ENCODE results near the gene DIPK1C. TPM values are rescaled to one million over a fixed set of nuclear protein-coding genes. Genes with fewer than 3 reads are reported as not detected.

The DIPK1C gene
- total RNA-seq, 4 donors from 2014 or later, result 0.17 to 0.50 (median 0.45) TPM; not detected in 1

DNA sequence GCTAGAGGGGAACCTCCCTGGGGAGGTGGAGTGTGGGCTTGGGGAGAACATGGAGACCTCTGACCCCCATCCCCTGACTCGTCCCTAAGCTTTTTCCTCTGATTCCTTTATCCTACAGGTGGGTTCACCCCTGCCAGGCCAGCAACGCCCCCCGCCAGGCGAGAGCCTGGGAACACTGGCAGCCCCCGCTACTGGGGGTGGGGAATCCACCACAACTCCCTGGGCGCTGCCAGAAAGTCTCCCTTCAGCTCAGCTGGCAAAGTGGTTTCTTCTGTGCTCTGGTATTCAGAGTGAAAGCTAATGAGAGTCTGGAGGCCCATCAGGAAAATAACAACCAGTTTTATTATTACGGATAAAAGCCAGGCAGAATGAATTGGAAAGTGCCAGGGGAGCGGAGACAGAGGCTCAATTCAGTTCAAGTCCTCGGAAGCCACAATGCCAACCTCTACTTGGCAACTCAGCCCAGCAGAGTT, 2.8 kb downstream of the DIPK1C start:
- no peak overlapping the region for H3K4me3 ChIP-seq
- intact Hi-C loops (cut with DNase I), result no loop called here
- no peak overlapping the region for H3K27ac ChIP-seq (replicated peaks in 1 of 4)
- no peaks in the 10 kb centered on the region for H3K9me3 ChIP-seq
- 91% methylated on average over 8 of the region's 9 CpGs for WGBS
- H3K27me3 ChIP-seq, result peaks cover 0 to 60% (median 5%) of the 10 kb centered on the region in 4 donors
- H3K36me3 ChIP-seq, result no peaks in the 10 kb centered on the region
- peaks cover 17 to 41% (median 23%) of the 10 kb centered on the region in 4 donors for H3K4me1 ChIP-seq
- no peak for TF ChIP-seq POLR2A (IDR thresholded peaks at IDR 0.05; ENCODE audit: low read depth)
- no peak for DNase-seq (ENCODE audit: extremely low spot score)

DNA sequence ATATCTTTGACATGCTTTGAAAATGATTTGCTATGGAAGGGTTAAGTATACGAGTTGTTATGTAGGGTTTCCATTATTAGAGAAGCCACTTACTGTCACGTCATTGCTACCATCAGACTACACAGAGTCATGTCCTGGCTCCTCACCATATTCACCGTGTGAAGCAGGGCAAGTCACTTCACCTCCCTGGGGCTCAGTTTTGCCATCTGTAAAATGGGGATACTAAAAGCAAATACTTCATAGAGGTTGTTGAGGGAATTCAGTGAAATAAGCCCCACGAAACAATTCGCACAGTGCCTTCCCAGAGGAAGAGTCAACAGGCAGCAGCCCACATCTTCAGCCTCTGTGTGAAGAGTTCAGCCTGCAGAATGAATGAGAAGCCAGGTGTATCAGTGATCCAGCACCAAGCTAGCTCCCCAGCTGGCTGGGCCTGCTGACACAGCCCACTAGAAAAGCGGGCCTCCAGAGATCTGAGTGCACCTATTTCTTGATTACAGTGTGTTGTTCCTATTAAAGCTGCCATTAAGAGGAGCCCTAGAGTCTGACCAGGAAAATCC, 3.4 kb downstream of the DIPK1C start:
- Histone ChIP-seq H3K27ac (replicated peaks in 1 of 4) (no peak overlapping the region), H3K4me3 (no peak overlapping the region), H3K27me3 (peaks cover 0 to 59% (median 5%) of the 10 kb centered on the region in 4 donors), H3K4me1 (peaks cover 17 to 39% (median 23%) of the 10 kb centered on the region in 4 donors), H3K9me3 (no peaks in the 10 kb centered on the region), H3K36me3 (no peaks in the 10 kb centered on the region)
- intact Hi-C loops (cut with DNase I), result no loop called here
- WGBS, result 88% methylated on average over 6 of the region's 6 CpGs
- DNase-seq (ENCODE audit: extremely low spot score), result no peak
- TF ChIP-seq POLR2AphosphoS5 (IDR thresholded peaks at IDR 0.05) (no peak), POLR2A (IDR thresholded peaks at IDR 0.05; ENCODE audit: low read depth) (no peak), EP300 (IDR thresholded peaks at IDR 0.05) (no peak)
- TF ChIP-seq, protein P1, sequence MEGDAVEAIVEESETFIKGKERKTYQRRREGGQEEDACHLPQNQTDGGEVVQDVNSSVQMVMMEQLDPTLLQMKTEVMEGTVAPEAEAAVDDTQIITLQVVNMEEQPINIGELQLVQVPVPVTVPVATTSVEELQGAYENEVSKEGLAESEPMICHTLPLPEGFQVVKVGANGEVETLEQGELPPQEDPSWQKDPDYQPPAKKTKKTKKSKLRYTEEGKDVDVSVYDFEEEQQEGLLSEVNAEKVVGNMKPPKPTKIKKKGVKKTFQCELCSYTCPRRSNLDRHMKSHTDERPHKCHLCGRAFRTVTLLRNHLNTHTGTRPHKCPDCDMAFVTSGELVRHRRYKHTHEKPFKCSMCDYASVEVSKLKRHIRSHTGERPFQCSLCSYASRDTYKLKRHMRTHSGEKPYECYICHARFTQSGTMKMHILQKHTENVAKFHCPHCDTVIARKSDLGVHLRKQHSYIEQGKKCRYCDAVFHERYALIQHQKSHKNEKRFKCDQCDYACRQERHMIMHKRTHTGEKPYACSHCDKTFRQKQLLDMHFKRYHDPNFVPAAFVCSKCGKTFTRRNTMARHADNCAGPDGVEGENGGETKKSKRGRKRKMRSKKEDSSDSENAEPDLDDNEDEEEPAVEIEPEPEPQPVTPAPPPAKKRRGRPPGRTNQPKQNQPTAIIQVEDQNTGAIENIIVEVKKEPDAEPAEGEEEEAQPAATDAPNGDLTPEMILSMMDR (IDR thresholded peaks at IDR 0.05), result no peak

DNA sequence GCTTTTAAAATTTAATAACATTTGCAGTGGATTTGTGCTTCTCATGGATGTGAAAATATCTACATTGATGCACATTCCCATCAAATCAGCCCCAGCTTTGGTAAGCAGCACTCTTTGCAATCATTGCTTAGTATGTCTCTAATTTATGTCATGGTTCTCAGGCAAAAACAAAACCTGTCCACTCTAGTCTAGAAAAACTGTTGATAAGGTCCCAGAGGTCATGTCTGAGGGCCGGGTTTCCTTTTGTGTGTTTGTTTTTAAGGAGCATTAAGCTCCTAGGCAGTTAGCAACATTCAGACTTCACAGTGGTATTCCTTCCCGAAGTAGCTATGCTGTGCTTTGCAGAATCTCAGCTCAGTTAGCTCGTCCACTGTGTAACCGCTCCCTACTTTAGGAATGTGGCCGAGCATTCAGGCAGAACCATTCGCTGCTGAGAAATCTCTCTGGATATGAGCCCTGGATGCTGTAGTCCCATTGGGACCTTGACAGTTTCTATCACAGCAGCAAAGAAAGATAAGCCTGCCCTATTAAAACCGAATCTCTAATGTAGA, 4.0 kb downstream of the DIPK1C start:
- TF ChIP-seq POLR2AphosphoS5 (IDR thresholded peaks at IDR 0.05) (no peak), POLR2A (IDR thresholded peaks at IDR 0.05; ENCODE audit: low read depth) (no peak), EP300 (IDR thresholded peaks at IDR 0.05) (no peak)
- TF ChIP-seq, protein P1 (IDR thresholded peaks at IDR 0.05), result no peak
- intact Hi-C loops (cut with DNase I), result no loop called here
- Histone ChIP-seq H3K4me3 (no peak overlapping the region), H3K27me3 (peaks cover 0 to 53% (median 4%) of the 10 kb centered on the region in 4 donors), H3K27ac (replicated peaks in 1 of 4) (no peak overlapping the region), H3K9me3 (no peaks in the 10 kb centered on the region), H3K4me1 (peaks cover 17 to 34% (median 22%) of the 10 kb centered on the region in 4 donors), H3K36me3 (no peaks in the 10 kb centered on the region)
- WGBS, result 41% methylated on average over 7 of the region's 7 CpGs
- DNase-seq (ENCODE audit: extremely low spot score), result no peak

DNA sequence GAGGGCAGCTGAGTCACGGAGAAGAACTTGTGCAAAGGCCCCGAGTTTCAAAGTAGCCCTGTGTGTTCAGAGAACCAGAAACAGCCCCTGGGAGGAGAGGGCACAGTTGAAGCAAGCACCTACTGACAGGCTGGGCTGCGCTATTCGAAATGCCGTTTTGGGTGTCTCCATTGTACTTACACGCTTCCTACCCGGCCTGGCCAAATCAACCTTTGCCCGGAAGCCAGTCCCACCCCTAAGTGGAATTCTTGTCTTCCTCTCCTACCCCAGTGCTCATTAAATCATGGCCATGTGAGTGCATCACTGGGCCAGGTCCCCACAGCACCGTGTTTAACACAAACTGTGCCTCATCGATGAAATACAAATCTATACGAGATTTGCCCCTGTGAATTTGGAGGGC, 6.0 kb downstream of the DIPK1C start:
- H3K27ac ChIP-seq (replicated peaks in 1 of 4), result no peak overlapping the region
- no peak for DNase-seq (ENCODE audit: extremely low spot score)
- TF ChIP-seq EP300 (IDR thresholded peaks at IDR 0.05), result no peak
- TF ChIP-seq POLR2AphosphoS5 (IDR thresholded peaks at IDR 0.05), result no peak
- TF ChIP-seq POLR2A (IDR thresholded peaks at IDR 0.05; ENCODE audit: low read depth), result no peak
- TF ChIP-seq, protein P1 (IDR thresholded peaks at IDR 0.05), result no peak
- no peak overlapping the region for H3K4me3 ChIP-seq
- H3K36me3 ChIP-seq, result no peaks in the 10 kb centered on the region
- H3K4me1 ChIP-seq, result peaks cover 2 to 27% (median 4%) of the 10 kb centered on the region in 4 donors
- no peaks in the 10 kb centered on the region for H3K9me3 ChIP-seq
- H3K27me3 ChIP-seq, result peaks cover 0 to 42% (median 0%) of the 10 kb centered on the region in 4 donors
- intact Hi-C loops (cut with DNase I), result no loop called here
- 95% methylated on average over 11 of the region's 11 CpGs for WGBS

DNA sequence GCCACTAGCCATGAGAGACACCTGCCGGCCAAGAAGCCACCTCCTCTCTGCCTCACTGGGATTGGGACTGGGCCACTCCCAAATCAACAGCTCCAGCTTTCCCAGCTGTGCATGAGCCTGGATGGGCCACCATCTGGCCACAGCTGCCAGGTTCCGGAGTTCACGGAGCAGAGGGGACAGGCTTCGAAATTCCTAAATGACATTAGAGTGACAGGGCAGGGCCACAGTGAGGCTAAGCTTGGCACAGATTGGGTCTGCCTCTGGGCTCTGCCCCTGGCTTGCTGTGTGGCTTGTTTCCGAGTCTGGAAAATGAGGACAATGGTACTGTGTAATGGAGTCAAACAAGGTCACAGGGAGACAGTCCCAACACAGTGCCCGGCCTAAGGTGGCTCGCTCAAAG, 6.5 kb downstream of the DIPK1C start:
- 74% methylated on average over 7 of the region's 7 CpGs for WGBS
- TF ChIP-seq, protein P1 (IDR thresholded peaks at IDR 0.05), result no peak
- TF ChIP-seq POLR2A (IDR thresholded peaks at IDR 0.05; ENCODE audit: low read depth), result no peak
- no peak for TF ChIP-seq POLR2AphosphoS5 (IDR thresholded peaks at IDR 0.05)
- TF ChIP-seq EP300 (IDR thresholded peaks at IDR 0.05), result no peak
- Histone ChIP-seq H3K27ac (replicated peaks in 1 of 4) (no peak overlapping the region), H3K36me3 (no peaks in the 10 kb centered on the region), H3K27me3 (peaks cover 0 to 36% (median 0%) of the 10 kb centered on the region in 4 donors), H3K9me3 (no peaks in the 10 kb centered on the region), H3K4me3 (no peak overlapping the region), H3K4me1 (peaks cover 0 to 22% (median 0%) of the 10 kb centered on the region in 4 donors)
- DNase-seq (ENCODE audit: extremely low spot score), result no peak
- intact Hi-C loops (cut with DNase I), result no loop called here

All from esophagus muscularis mucosa (tissue), 4 donors.